ENCODE results near the gene DENND4B. TPM values are rescaled to one million over a fixed set of nuclear protein-coding genes. Genes with fewer than 3 reads are reported as not detected.

DENND4B gene
- total RNA-seq, 1 donor from 2014 or later, result 128 TPM

- Mint-ChIP-seq H3K4me1 (peaks cover 31% of the 10 kb centered on the region), H3K27me3 (no peaks in the 10 kb centered on the region), H3K27ac (peak overlapping the region; percentile 97), H3K9me3 (no peaks in the 10 kb centered on the region), H3K36me3 (ENCODE audit: low read depth) (peaks cover 33% of the 10 kb centered on the region), H3K4me3 (peak overlapping the region; percentile 99)
- DNase-seq, result no peak
- intact Hi-C loops (cut with micrococcal nuclease), result no loop called here
Observed at GRCh38 chr1:153978274-153978909, 31.9 kb upstream of the DENND4B start.

DNA sequence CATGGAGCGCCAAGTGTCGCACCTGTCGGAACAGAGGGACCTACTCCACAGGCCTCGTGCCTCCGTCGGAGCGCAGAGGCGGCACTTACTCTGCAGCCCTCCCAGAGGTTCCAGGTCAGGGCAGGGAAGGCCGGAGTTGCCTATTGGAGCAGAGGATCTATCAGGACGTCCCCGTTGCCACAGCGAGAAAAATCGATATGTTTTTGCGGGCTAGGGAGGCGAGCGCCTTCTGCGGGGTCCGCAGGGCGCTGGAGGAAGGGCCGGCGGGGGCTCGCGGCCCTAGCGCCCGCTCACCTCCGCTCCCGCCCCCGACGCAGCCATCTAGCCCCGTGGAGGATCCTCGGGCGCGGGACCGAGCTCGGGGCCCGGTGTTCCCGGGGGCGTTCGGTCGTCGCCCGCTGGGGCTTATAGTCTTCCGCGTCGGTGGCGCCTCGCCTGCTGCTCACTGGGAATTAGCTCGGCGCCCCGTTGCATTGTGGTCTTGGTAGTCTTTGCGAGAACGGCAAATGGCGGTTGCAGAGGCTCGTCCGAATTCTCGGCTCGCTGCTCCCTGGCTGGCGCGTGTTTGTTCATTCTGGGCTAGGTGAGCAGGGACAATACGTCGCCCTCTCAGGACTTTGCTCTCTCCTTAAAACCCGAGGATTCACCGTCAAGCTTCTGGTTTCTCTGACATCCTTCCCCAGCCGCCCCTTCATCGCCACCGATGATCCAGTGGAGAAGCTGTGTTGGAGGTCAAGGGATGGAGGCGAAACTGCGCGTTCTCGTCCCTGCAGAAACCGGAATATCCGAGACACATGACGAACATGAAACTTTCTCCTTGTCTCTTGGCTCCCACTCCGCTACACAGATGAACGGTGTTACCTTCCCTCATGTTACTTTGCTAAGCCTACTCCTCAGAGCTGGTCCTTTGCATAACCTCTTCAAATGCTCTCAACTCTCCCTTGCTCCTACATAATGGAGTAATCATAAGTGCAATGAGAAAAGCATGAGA is 31.0 kb upstream of the DENND4B start, which contains the start of gene JTB:
Gene JTB, minus strand, starts transcription at position 425 of the 991 bp plus-strand sequence. Its CDS starts 422 bp downstream, at position 3.
- Mint-ChIP-seq H3K4me3 (peak within 1 kb of the TSS; percentile 99), H3K27ac (peak within 1 kb of the TSS; percentile 97), H3K36me3 (ENCODE audit: low read depth) (peaks cover 41% of the 10 kb centered on the region), H3K27me3 (no peaks in the 10 kb centered on the region), H3K9me3 (no peaks in the 10 kb centered on the region), H3K4me1 (peaks cover 36% of the 10 kb centered on the region)
- intact Hi-C loops (cut with micrococcal nuclease), result loop anchor here (1.0 kb wide), 4 partner anchors 9 to 19 kb away; partner anchors contain the start of genes CREB3L4, CRTC2, RAB13 and RPS27
- peak; percentile 95 for DNase-seq

DNA sequence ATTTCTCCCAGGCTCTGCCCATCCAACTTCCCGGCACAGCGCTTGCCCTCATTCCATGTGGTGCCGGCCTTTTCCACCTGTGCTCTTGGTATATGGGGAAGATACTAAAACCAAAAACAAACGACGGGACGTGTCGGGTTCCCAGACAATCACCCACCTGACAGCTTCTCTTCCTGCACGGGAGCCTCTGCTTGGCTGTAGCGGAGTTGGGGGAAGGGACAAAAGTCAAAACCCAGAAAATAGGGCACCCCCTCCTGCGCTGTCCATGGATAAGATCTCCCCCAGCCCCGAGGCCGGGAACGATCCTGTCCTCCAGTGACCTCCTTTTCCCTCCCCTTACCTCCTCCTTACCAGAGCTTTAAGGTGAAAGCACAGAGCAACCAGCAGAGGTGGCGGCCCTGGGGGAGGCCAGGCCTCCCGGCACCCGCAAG is 30.3 kb upstream of the DENND4B start:
- peak overlapping the region; percentile 99 for H3K4me3 Mint-ChIP-seq
- peak overlapping the region; percentile 97 for H3K27ac Mint-ChIP-seq
- peaks cover 44% of the 10 kb centered on the region for H3K4me1 Mint-ChIP-seq
- intact Hi-C loops (cut with micrococcal nuclease), result loop anchor here (1.0 kb wide), 4 partner anchors 9 to 19 kb away; partner anchors contain the start of genes CREB3L4, CRTC2, RAB13 and RPS27
- H3K27me3 Mint-ChIP-seq, result no peaks in the 10 kb centered on the region
- no peaks in the 10 kb centered on the region for H3K9me3 Mint-ChIP-seq
- DNase-seq, result no peak
- H3K36me3 Mint-ChIP-seq (ENCODE audit: low read depth), result peaks cover 47% of the 10 kb centered on the region

DNA sequence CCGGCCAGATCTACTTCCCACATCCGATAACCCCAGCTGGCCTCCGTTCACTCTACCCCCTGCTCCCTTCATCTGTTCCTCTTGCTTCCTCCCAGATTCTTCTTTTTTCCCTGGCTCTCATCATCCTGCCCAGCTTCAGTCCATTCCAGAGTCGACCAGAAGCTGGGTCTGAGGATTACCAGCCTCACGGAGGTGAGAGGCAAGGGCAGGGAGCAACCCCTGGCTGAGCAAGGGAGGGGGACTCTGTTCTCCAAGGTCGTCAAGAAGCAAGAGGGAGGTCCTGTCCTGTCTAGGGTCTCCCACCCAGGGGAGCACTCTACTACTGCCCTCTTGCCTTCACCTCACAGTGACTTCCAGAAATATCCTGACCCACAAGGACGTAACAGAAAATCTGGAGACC is 27.0 kb upstream of the DENND4B start:
- Mint-ChIP-seq H3K27ac (no peak overlapping the region), H3K4me1 (peaks cover 47% of the 10 kb centered on the region), H3K27me3 (no peaks in the 10 kb centered on the region), H3K4me3 (no peak overlapping the region), H3K9me3 (no peaks in the 10 kb centered on the region), H3K36me3 (ENCODE audit: low read depth) (peaks cover 47% of the 10 kb centered on the region)
- intact Hi-C loops (cut with micrococcal nuclease), result no loop called here
- DNase-seq, result no peak

DNA sequence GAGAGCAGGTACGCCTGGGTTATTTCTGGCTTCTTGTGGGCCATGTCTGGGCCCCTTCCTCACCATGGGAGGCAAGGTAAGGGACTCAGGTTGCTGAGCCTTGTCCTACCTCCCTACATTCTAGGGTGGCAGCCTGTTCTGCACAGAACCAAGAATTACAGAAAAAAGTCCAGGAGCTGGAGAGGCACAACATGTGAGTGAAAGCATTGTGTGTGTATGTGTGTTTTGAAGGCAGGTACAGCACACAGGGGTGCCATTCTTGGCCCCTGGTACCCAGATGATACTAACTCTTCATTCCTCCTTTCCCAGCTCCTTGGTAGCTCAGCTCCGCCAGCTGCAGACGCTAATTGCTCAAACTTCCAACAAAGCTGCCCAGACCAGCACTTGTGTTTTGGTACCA is 26.6 kb upstream of the DENND4B start:
- Mint-ChIP-seq H3K4me1 (peaks cover 45% of the 10 kb centered on the region), H3K36me3 (ENCODE audit: low read depth) (peaks cover 47% of the 10 kb centered on the region), H3K27me3 (no peaks in the 10 kb centered on the region), H3K9me3 (no peaks in the 10 kb centered on the region), H3K27ac (no peak overlapping the region), H3K4me3 (no peak overlapping the region)
- no peak for DNase-seq
- intact Hi-C loops (cut with micrococcal nuclease), result no loop called here

- no peak for DNase-seq
- Mint-ChIP-seq H3K4me3 (no peak overlapping the region), H3K27me3 (no peaks in the 10 kb centered on the region), H3K36me3 (ENCODE audit: low read depth) (peaks cover 38% of the 10 kb centered on the region), H3K27ac (no peak overlapping the region), H3K9me3 (no peaks in the 10 kb centered on the region), H3K4me1 (peaks cover 50% of the 10 kb centered on the region)
- intact Hi-C loops (cut with micrococcal nuclease), result no loop called here
Observed at GRCh38 chr1:153970346-153970745, 23.8 kb upstream of the DENND4B start.

- H3K36me3 Mint-ChIP-seq (ENCODE audit: low read depth), result peaks cover 28% of the 10 kb centered on the region
- H3K4me1 Mint-ChIP-seq, result peaks cover 48% of the 10 kb centered on the region
- H3K4me3 Mint-ChIP-seq, result peak overlapping the region; percentile 92
- H3K27ac Mint-ChIP-seq, result peak overlapping the region; percentile 60
- intact Hi-C loops (cut with micrococcal nuclease), result loop anchor here (10.0 kb wide), 1 partner anchor 434 kb away; the partner anchor contains the start of gene S100A6
- H3K9me3 Mint-ChIP-seq, result no peaks in the 10 kb centered on the region
- no peaks in the 10 kb centered on the region for H3K27me3 Mint-ChIP-seq
- DNase-seq, result no peak
Observed at GRCh38 chr1:153968972-153969371, 22.5 kb upstream of the DENND4B start.

DNA sequence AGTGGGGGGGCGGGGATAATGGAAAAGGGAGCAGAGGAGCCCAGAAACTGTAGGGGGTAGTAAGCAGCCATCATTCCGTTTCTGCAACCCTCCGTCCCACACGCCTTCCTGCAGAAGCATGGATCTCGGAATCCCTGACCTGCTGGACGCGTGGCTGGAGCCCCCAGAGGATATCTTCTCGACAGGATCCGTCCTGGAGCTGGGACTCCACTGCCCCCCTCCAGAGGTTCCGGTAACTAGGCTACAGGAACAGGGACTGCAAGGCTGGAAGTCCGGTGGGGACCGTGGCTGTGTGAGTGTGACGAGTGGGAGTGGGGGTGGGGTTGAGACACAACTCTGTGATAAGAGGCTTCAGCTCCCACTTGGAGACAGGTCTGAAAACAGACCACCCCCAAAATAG is 21.9 kb upstream of the DENND4B start:
- peak overlapping the region; percentile 92 for H3K4me3 Mint-ChIP-seq
- H3K4me1 Mint-ChIP-seq, result peaks cover 50% of the 10 kb centered on the region
- DNase-seq, result no peak
- peak overlapping the region; percentile 98 for H3K27ac Mint-ChIP-seq
- H3K27me3 Mint-ChIP-seq, result no peaks in the 10 kb centered on the region
- peaks cover 25% of the 10 kb centered on the region for H3K36me3 Mint-ChIP-seq (ENCODE audit: low read depth)
- intact Hi-C loops (cut with micrococcal nuclease), result loop anchor here (10.0 kb wide), 1 partner anchor 434 kb away; the partner anchor contains the start of gene S100A6
- no peaks in the 10 kb centered on the region for H3K9me3 Mint-ChIP-seq

DNA sequence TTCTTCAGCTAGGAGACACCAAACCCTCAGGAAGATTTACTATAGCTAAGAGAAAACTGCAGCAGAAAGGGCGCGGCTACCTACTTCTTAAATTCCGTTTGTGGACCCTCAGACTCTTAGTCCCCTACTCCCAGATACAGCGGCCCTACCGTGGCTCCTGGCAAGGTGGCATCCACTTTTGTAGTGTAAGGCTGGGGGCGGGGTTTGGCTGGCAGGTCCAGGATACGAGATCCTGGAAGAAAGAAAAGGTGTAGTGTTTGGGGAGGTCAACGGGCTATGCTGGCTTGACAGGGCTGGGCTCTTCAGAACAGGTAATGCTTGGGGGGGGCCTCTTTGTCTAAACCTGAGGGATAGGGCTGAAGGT is 21.5 kb upstream of the DENND4B start:
- Mint-ChIP-seq H3K27me3 (no peaks in the 10 kb centered on the region), H3K4me1 (peaks cover 48% of the 10 kb centered on the region), H3K27ac (peak overlapping the region; percentile 98), H3K36me3 (ENCODE audit: low read depth) (peaks cover 21% of the 10 kb centered on the region), H3K9me3 (no peaks in the 10 kb centered on the region), H3K4me3 (peak overlapping the region; percentile 92)
- intact Hi-C loops (cut with micrococcal nuclease), result loop anchor here (1.0 to 10.0 kb wide), 3 partner anchors 9 to 433 kb away; partner anchors contain the start of genes CRTC2, JTB and S100A6
- DNase-seq, result no peak

DNA sequence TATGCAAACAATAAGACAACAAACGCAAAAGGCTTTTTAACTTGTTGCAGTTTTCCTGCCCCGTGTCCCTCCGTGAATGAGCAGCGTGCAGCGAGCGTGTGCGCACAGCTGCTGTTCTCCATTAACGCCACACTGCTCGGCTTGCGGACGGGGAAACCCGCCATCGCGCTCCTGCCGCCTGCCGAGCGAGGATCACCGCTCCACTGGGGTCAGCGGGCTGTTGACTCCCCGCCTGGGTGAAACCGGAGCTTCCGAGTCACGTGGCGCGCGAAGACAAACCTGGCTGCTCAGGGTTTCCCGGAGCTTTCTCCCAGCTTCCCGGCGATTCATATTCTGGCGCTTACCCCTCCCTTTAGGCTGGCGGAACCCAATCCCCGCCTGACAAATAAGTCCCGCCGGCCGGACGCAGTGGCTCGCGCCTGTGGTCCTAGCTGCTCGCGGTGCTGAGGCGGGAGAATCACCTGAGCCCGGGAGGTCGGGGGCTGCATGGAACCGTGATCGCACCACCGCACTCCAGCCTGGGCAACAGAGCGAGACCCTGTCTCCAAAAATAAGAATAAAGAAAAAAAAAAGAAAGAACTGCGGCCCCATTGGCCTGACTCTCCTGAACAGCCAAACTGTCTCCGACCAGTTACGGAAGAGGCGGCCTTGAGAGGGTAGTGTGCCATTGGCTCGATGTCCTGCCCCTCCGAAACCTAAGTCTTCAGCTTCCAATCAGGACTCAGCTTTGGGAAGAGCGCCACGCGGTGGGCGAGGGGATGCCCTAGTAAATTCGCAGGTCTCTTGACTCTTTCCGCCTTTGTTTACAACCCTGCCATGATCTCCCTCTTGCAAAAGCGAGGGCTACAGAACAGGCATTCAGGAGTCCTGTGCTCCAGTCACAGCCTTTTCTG is 20.8 kb upstream of the DENND4B start, which contains the start of gene CREB3L4:
Gene CREB3L4, plus strand, starts transcription at position 796 of the 893 bp plus-strand sequence. CDS start 624 bp downstream, outside the sequence.
- Mint-ChIP-seq H3K27me3 (no peaks in the 10 kb centered on the region), H3K9me3 (no peaks in the 10 kb centered on the region), H3K27ac (peak within 1 kb of the TSS; percentile 98), H3K4me3 (peak within 1 kb of the TSS; percentile 92), H3K36me3 (ENCODE audit: low read depth) (peaks cover 15% of the 10 kb centered on the region), H3K4me1 (peaks cover 48% of the 10 kb centered on the region)
- DNase-seq, result peak; percentile 95
- intact Hi-C loops (cut with micrococcal nuclease), result loop anchor here (1.0 to 10.0 kb wide), 3 partner anchors 9 to 433 kb away; partner anchors contain the start of genes CRTC2, JTB and S100A6

- intact Hi-C loops (cut with micrococcal nuclease), result loop anchor here (1.0 to 10.0 kb wide), 3 partner anchors 26 to 429 kb away; partner anchors contain the start of genes RPS27 and S100A6
- Mint-ChIP-seq H3K9me3 (no peaks in the 10 kb centered on the region), H3K27me3 (no peaks in the 10 kb centered on the region), H3K36me3 (ENCODE audit: low read depth) (peaks cover 29% of the 10 kb centered on the region), H3K27ac (peak overlapping the region; percentile 89), H3K4me3 (peak overlapping the region; percentile 87), H3K4me1 (peaks cover 55% of the 10 kb centered on the region)
- no peak for DNase-seq
Observed at GRCh38 chr1:153963850-153964331, 17.4 kb upstream of the DENND4B start.

- Mint-ChIP-seq H3K9me3 (no peaks in the 10 kb centered on the region), H3K36me3 (ENCODE audit: low read depth) (peaks cover 32% of the 10 kb centered on the region), H3K27me3 (no peaks in the 10 kb centered on the region), H3K27ac (peak within 1 kb of the TSS; percentile 89), H3K4me1 (peaks cover 57% of the 10 kb centered on the region), H3K4me3 (peak within 1 kb of the TSS; percentile 87)
- peak; percentile 99 for DNase-seq
- intact Hi-C loops (cut with micrococcal nuclease), result loop anchor here (1.0 to 10.0 kb wide), 3 partner anchors 27 to 428 kb away; partner anchors contain the start of genes RPS27 and S100A6
Observed at GRCh38 chr1:153963030-153963849, 16.7 kb upstream of the DENND4B start, which contains the start of gene SLC39A1. SLC39A1 (minus strand) TSS chr1:153963537; CDS start chr1:153962715, 822 bp downstream.
